GM18511 (cell line): ENCODE measurements around the gene BRSK1.

ENCODE experiments used
- ATAC-seq: cut with Tn5 transposase; IDR thresholded peaks from one replicate; pipeline ENCODE4 v1.9.1; 2021; ENCODE audit warnings: mild to moderate bottlenecking, moderate library complexity; ENCODE audit not compliant: unreplicated experiment

The BRSK1 gene

GRCh38 chr19:55253842-55254624 lies 29.8 kb upstream of the BRSK1 start:
- peak; percentile 51 for ATAC-seq

DNA sequence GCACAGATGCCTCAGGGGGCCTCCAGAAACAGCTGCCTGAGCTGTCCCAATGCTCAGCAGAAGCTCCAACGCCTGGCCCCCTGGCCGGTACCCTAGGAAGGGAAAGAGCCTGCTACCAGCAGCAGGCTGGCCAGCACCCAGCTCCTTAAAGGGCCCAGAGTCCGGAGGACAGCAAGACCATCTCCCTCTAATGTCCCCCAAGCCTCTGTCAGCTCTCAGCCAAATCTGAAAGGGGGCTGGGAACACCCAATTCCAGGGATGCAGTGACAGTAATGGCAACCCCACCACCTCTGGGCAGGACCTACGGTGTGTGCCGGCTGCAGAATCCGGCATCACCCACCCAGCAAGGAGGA lies 29.2 kb upstream of the BRSK1 start:
- no peak for ATAC-seq

DNA sequence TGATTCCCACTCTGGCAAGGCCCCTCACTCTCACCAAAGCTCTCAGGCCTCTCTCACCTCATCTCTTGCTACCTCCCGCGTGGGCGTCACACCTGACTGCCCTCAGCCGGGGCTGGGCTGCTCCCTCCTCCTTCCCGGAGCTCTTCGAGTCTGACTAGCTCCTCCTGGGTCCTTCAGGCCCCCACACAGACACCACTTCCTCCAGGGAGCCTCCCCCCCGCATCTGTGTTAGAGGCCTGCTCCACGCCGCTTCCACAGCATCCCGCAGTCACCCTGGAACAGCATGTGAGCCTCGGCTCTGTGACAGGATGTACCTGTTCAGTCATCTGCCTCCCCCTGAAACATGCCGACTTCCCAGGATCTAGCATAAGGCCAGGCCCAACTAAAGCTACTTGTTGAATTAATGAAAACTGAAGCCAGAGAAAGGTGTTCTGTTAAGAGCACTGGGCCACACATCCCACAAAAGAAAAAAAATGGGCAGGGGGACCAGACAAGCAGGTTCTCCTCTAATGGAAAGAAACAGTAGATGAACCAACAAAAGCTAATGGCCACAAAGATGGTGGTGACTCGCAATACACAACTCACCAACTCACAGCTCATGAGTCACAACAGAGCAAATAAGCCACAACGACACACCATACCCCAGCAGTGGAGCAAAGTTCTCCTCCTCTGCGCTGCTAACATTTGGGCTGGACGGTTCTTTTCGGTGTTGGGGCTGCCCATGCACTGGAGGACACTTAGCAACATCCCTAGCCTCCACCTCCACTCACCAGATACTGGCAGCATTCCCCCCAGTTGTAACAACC lies 28.0 kb upstream of the BRSK1 start:
- no peak for ATAC-seq

DNA sequence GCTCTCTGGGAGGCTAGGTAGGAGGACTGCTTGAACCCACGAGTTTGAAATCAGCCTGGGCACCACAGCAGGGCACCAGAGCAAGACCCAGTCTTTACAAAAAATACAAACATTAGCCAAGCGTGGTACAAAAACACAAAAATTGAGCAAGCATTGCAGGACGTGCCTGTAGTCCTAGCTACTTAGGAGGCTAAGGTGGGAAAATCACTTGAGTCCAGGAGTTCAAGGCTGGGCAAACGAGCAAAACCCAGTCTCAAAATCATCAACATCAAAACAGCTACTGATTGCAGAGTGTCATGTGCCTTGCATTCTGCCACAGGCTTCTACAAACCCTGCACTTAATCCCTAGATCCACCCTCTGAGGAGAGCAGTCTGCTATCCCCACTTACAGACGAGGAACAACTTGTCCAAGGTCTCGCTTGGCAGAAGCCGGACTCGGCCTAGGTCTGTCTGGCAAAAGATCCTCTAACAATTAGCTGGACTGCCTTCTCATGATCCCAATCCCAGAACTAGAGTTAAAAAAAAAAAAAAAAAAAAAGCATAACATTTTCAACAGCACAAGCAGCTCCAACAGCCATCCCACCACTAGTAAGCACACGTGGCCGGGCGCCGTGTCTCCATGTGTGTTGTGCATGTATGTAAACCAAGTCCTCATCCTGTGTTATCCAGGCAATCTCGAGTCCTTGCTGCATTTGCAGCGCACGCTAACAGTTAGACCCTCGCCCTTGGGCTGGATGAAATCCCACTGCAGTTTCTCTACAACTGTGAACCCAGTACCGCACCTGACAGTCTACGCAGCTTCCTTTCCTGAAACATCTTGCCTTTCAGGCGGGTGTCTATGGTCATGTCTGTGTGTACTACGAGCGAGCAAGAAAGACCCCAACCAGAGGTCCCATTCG lies 27.0 kb upstream of the BRSK1 start:
- no peak for ATAC-seq

- no peak for ATAC-seq
Measured at GRCh38 chr19:55257461-55258420, 26.1 kb upstream of the BRSK1 start.

DNA sequence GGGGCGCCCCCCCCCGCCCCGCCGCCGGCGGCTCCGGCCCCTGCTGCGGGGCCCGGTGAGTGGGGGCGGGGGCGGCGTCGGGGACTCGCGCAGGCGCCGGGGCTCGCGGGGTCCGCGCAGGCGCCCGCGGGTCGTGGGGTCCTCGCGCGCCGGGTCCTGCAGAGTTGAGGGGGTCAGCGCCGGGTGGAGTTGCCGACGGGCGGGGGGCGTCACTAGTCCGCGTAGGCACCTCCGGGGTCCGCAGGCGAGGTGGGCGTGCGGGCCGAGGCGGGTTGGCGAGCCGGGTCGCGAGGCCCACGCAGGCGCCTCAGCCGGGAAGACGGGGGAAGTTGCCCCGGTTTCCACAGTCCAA lies 25.3 kb upstream of the BRSK1 start:
- peak; percentile 21 for ATAC-seq

DNA sequence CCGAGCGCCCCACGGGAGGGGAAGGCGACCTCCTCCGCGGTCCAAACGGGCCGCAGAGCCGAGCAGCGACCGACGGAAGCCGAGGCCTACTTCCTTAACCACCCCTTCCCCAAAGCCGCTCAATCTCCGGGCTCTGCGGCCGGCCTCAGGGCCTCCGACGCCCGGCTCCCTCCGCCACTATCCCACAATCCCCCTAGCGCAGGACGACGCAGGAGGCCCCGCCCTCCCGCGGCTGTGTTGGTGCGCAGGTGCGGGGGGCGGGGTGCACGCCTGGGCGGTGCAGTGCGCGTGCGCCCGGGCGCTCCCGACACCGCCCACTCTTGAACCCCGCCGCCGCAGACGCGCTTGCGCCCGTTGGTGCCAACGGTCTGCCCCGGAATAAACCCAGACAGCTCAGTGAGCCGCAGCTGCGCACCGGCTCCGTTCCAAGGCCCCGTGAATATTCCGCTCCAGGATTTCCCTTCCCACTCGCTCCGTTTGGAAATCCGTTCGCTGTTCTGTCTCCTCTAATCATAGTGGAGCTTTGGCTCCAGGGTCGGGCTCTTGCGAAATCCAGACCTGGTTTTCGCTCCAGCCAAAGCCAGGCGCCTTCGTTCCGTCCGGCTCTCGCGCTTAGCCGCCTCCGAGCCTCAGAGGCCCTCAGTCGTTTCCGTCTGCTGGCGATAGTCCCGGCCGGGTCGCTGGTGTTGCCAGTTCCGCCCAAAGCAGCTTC lies 24.8 kb upstream of the BRSK1 start, which contains the start of gene PPP6R1:
PPP6R1 (minus strand) TSS at position 190 of the 712 bp plus-strand sequence. CDS start 11,914 bp downstream, outside the sequence.
- peak; percentile 75 for ATAC-seq

DNA sequence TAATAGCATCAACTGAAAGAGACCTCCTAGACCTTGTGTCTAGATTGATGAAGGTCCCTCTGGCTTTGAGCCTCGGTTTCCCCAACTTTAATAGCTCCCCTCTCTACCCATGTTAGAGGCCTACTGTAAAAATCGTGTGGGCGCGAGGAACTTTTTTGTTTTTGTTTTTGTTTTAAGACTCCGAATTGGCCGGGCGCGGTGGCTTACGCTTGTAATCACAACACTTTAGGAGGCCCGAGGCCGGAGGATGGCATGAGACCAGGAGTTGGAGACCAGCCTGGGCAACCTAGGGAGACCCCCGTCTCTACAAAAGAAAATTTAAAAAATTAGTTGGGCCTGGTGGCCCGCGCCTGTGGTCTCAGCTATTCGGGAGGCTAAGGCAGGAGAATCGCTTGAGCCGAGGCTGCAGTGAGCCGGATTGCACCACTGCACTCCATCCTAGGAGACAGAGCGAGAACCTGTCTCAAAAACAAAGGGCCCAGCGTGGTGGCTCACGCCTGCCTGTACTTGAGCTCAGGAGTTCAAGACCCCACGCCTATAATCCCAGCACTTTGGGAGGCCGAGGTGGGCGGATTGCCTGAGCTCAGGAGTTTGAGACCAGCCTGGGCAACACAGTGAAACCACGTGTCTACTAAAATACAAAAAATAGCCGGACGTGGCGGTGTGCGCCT lies 24.1 kb upstream of the BRSK1 start:
- ATAC-seq: no peak

GRCh38 chr19:55261671-55262126 lies 22.1 kb upstream of the BRSK1 start:
- ATAC-seq: no peak

DNA sequence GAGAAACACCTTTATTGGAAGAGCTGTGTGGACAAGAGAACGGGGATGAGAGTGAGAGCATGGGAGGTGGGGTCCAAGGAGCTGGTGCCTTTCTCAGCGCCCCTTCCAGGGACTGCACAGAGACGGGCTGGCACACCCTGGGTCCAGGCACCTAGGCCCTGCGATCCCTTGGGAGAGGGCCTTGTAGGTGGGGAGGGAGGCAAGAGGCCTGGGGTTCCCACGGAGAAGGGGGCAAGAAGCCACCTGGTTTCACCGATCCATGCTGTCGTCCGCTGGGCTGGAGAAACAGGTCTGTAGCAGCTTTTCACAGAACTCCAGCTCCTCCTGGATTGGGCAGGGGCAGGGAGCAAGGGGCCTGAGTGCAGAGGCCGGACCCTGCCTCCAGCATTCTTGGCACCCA lies 21.4 kb upstream of the BRSK1 start:
- no peak for ATAC-seq

- ATAC-seq: no peak
Measured at GRCh38 chr19:55264531-55264930, 19.3 kb upstream of the BRSK1 start.

DNA sequence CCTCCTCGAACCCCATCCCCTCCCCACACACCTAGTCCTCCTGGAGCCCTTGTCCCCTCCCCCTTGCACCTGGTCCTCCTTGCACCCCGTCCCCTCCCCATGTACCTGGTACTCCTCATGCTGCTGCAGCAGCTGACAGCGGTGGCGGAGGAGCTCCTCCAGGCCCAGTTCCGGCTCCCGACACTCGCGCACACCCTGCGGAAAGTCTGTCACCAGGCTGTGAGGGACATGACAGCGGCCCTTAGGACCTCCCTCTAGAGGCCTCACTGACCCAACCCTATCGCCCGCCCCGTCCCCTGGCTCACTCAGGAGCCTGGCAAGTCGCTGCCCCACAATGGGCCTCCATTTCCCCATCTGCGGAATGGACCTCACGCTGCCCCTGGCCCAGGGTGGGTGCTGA lies 18.6 kb upstream of the BRSK1 start:
- ATAC-seq: no peak

DNA sequence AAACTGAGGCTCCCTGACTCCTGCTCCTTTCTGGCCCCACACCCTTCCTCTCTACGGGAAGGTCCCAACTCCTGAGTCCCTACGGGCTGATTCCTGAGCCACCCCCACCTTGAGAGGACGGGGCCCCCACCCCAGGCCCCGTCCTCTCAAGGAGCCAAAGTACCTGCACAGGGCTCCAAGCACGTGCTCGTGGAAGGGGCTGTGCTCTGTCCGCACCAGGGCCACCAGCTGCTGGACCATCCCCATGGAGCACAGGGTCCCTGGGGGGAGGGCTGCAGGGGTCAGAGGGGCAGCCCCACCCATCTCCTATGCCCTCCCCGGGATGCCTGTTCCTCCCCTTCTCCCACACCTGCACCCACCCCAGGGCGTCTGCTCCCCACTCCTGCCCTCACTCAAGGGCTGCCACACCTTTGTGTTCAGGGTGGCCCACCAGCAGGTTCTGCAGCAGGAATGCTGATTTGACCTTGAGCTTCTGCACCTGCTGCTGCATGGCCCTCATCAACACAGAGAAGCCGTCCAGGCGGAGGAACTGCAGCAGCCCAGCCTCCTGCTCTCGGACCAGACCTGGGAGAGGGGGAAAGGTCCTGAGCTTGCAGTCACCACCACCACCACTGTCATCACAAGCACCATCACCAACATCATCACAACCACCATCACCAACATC lies 17.9 kb upstream of the BRSK1 start:
- ATAC-seq: no peak

DNA sequence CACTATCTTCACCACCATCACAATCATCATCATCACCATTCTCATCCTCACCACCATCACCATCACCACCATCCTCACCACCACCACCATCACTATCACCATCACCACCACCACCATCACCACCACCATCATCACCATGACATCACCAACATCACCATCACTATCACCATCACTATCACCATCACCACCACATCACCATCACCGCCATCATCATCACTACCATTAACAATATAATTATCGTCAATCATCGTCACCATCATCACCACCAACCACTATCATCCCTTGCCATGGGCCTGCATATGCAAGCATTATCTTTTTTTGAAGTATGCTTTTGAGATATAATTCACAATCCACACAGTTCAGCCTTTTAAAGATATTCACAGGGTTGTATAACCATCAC lies 17.4 kb upstream of the BRSK1 start:
- ATAC-seq: no peak

DNA sequence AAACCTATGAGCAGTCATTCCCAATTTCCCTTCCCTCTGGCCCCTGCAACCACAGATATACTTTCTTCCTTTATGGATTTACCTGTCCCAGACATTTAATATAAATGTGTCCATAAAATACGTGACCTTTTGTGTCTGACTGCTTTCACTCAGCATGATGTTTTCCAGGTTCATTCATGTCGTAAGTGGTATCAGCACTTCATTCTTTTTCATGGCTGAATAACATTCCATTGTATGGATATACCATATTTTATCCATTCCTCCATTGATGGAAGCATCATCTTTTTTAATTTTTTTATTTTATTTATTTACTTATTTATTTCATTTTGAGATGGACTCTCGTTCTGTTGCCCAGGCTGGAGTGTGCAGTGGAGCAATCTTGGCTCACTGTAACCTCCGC lies 17.0 kb upstream of the BRSK1 start:
- ATAC-seq: no peak

DNA sequence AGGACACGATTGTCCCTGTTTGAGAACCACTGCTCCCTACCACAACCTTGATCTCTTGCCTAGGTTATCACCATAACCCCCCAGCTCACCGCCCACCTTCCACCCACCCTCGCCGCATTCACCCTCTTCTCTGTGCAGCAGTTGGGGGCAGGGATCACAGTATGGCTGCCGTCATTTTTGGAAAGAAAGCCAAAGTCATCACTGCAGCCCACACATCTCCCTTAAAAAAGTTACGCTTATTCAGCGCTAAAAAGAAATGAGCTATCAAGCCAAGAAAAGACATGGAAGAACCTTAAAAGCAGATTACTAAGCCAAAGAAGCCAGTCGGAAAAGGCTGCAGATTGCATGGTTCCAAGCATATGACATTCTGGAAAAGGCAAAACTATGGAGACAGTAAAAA lies 14.5 kb upstream of the BRSK1 start:
- no peak for ATAC-seq

GRCh38 chr19:55270172-55270942 lies 13.4 kb upstream of the BRSK1 start:
- ATAC-seq: no peak

DNA sequence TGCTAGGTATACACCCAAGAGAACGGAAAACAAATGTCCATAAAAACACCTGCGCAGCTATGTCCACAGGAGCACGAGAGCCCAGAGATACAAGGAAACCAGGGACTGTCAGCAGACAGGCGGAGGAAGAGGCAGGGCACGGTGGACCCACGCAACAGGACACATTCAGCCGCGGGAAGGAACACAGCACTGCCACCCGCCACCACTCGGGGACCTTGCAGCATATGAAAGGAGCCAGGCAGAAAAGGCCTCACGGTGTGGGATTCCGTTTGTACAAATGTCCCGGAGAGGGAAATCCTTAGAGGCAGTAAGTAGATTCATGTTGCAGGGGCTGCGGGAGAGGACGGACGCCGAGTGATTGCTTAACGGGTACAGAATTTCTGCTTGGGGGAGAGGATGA lies 11.7 kb upstream of the BRSK1 start:
- no peak for ATAC-seq
